GM19452 (cell line): Measurements from ENCODE around the gene WDR35.

Experiments used
- ATAC-seq: cut with Tn5 transposase; IDR thresholded peaks from one replicate; pipeline ENCODE4 v1.9.1; 2021; ENCODE audit not compliant: unreplicated experiment

WDR35 gene

GRCh38 chr2:19874726-19875125 lies 115.2 kb downstream of the WDR35 start:
- no peak for ATAC-seq

- ATAC-seq, result no peak
These were observed 116.9 kb downstream of the WDR35 start for GRCh38 chr2:19873014-19873413.

GRCh38 chr2:19872302-19872701 lies 117.6 kb downstream of the WDR35 start:
- no peak for ATAC-seq

GRCh38 chr2:19871836-19872235 lies 118.1 kb downstream of the WDR35 start:
- ATAC-seq, result no peak

GRCh38 chr2:19870792-19871191 lies 119.1 kb downstream of the WDR35 start:
- ATAC-seq, result no peak

GRCh38 chr2:19868701-19869580 lies 121.0 kb downstream of the WDR35 start:
- ATAC-seq, result peak; percentile 63

GRCh38 chr2:19868224-19868623 lies 121.7 kb downstream of the WDR35 start:
- peak; percentile 3 for ATAC-seq

- ATAC-seq, result peak; percentile 40
These were observed 123.1 kb downstream of the WDR35 start for GRCh38 chr2:19866771-19867170.

GRCh38 chr2:19865151-19865550 lies 124.8 kb downstream of the WDR35 start:
- no peak for ATAC-seq

GRCh38 chr2:19864381-19864780 lies 125.5 kb downstream of the WDR35 start:
- ATAC-seq, result no peak

- peak; percentile 65 for ATAC-seq
These were observed 126.4 kb downstream of the WDR35 start for GRCh38 chr2:19863303-19864041.

GRCh38 chr2:19861813-19862212 lies 128.1 kb downstream of the WDR35 start:
- ATAC-seq, result no peak
